Medulla oblongata (tissue), 1 donor: Measurements from ENCODE around the gene DEPDC1B.
"Not testable (repeated sequence)": the region's sequence is repeated elsewhere in the genome, so short reads cannot be mapped to it uniquely, and the experiment has no call there.

ENCODE experiments used
- DNase-seq: peaks from one replicate; pipeline ENCODE4 v3.0.0-alpha.2; 2015; ENCODE audit errors: extremely low spot score

The DEPDC1B gene

DNA sequence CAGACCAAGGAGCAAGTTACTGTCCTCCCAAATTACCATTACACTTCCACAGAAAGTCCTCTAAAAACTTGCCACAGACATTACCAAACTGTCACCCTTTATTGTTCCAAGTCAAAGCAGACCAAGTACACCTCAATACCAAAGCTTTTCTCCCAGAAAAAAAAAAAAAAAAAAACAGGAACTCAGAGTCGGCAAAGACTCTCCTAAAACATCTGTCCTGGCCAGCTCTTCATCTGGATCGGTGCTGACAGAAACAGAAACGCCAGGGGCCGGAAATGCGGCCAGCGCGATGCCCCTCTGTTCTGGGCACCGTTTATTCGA is 718 bp downstream of the DEPDC1B start:
- no peak for DNase-seq

- no peak for DNase-seq
Observed at GRCh38 chr5:60698336-60698735, 1.6 kb downstream of the DEPDC1B start.

GRCh38 chr5:60690326-60690725 is 9.6 kb downstream of the DEPDC1B start:
- no peak for DNase-seq

GRCh38 chr5:60688980-60689379 is 11.0 kb downstream of the DEPDC1B start:
- DNase-seq: no peak

- no peak for DNase-seq
Observed at GRCh38 chr5:60687927-60688720, 11.8 kb downstream of the DEPDC1B start.

- DNase-seq: no peak
Observed at GRCh38 chr5:60686157-60686556, 13.8 kb downstream of the DEPDC1B start.

DNA sequence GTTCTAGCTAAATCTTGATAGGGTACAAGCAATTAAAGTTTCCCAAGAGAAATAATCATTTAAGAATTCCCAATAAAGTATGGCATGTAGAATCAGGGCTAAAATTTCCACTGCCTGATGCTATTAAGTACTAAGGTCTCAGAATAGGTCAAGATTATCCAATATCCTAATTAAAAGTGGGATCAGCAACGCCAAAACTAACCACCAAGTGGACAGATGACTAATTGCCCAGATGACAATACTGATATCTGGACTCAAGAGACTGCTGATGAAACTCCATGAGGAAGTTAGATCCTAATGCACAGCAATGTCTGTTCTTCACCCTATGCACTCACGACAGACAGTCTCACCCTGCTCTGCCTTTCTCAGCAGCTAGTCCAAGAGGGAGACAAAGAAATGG is 14.3 kb downstream of the DEPDC1B start:
- DNase-seq: no peak

GRCh38 chr5:60685028-60685427 is 14.9 kb downstream of the DEPDC1B start:
- no peak for DNase-seq

DNA sequence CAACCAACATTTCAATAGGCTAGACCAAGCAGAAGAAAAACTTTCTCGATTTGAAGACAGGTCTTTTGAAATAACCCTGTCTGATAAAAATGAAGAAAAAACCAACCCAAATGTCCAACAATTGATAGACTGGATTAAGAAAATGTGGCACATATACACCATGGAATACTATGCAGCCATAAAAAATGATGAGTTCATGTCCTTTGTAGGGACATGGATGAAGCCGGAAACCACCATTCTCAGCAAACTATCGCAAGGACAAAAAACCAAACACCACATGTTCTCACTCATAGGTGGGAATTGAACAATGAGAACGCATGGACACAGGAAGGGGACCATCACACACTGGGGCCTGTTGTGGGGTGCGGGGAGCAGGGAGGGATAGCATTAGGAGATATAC is 18.0 kb downstream of the DEPDC1B start:
- DNase-seq: not testable (repeated sequence)

DNA sequence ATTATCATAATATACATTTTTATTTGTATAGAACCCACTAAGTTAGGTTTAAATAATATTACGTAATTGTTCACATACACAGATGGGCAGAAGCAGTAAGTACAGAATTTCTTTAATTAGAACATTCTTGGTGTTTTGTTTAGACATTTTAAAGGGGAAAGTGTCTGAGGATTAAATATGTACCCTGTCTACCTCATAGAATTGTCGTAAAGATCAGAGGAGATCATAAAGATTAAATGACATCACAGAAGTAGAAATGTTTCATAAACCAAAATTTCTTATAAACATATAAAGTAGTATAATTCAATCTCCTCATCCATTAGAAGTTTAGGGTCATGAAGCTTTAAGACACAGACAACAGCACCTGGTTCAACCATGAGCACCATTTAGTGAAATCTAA is 20.1 kb downstream of the DEPDC1B start:
- DNase-seq: no peak

- peak; percentile 73 for DNase-seq
Observed at GRCh38 chr5:60677850-60678664, 21.9 kb downstream of the DEPDC1B start.

GRCh38 chr5:60675286-60675685 is 24.7 kb downstream of the DEPDC1B start:
- no peak for DNase-seq

- DNase-seq: no peak
Observed at GRCh38 chr5:60674251-60675069, 25.5 kb downstream of the DEPDC1B start.

- DNase-seq: no peak
Observed at GRCh38 chr5:60673334-60673733, 26.6 kb downstream of the DEPDC1B start.

DNA sequence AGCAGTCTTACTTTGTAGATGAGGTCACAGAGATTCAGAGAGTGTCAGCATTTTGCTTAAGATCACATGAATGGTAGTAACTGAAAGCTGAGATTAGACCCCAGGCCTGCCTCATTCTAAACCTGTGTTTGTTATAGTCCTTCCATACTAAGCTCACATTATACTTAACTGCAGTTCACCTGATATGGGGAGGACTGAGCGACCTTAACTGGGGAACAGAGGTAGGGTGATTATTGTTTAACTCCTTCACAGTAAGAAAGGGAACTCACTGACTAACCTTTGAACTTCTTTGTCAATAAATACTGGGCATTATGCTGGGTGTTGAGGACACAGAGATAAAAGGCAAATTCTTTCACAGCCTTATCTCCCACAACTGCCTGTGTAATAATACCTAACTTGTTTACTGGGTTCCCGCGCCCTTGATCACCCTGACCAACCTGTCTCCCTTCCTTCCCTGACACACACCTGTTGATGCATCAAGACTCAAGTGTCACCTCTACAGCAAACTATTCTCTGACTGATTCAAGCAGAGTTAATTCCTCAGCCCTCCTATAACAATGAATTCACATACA is 27.2 kb downstream of the DEPDC1B start:
- DNase-seq: no peak

- no peak for DNase-seq
Observed at GRCh38 chr5:60671899-60672692, 27.9 kb downstream of the DEPDC1B start.

DNA sequence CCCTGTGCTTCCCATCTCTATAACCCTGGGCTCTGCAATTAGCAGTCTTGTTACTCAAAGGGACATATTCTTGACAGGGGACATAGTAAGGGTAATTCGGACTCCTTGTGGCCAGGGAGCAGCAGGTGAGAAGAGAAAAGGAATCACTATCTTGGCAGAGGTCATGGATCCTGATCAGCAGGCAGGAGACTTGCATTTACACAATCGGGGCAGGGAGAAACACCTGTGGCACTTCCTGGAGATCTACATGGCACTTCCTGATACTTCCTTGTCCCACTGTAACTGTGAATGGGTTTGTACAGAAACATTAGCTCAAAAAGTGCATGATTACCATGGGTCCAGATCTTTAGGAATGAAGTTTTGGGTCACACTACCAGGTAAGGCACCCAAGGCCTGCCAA is 29.2 kb downstream of the DEPDC1B start:
- DNase-seq: no peak

DNA sequence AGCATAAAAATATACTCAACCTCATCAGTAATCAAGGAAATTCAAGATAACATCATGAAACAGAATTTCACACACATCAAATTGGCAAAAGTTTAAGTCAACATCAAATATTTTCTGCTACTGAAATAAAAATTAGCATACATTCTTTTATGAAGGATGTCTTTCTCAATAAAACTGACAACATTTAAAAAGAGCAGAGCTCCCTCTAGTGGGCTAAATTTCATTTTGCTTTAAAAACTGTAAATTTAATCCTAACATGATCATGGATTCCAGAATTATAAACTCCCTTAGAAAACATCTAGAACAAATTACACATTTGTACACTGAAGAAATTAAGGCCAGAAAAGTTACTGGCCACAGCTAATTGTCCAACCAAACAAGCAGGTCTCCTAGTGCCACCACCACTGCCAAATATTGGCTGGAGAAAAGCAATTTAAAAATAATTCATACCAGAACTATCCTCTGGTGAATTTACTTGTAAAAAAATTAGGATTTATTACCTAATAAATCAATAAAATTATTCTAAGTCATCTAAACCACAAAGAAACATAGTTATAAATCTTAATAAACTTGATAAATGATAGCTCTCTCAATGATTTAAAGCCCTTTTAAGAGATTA is 31.2 kb downstream of the DEPDC1B start:
- DNase-seq: peak; percentile 62

DNA sequence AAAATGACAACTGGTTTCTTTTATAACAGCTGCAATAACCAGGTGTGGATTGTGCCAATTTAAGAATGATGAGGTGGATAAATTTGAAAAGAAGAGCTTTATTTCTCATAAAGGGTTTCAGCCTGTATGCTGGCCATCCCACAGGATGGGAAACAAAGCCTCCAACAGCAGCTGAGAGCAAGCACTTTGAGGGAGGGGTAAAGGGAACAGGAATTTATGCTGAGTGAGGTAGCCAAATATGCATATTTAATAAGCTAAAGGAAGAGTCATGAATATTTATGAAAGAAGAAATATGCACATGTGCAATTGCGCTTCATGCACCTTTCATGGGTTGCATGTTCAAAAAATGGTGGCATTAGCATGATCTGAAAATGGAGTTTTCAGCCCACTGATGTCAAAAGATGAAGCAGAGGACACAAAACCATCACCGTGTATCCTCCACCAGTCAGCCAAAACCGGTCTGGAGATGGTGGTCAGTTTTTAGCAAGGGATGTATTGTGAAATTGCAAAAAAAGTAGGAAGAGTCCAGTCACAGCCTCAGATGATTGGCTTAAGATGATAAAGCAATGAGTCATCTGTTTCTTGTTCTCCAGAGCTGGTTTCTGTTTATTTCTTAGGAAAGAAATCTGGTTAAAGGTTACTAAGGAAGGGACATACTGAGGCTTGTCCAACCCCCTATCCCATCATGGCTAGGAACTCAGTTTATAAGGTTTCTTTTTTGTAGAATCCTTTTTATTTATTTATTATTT is 47.9 kb downstream of the DEPDC1B start:
- no peak for DNase-seq
